ENCODE data around the gene GH2. TPM values are rescaled to one million over a fixed set of nuclear protein-coding genes. Genes with fewer than 3 reads are reported as not detected.

Gene GH2
- total and polyA plus RNA-seq, 2 donors from 2014 or later, result not detected

DNA sequence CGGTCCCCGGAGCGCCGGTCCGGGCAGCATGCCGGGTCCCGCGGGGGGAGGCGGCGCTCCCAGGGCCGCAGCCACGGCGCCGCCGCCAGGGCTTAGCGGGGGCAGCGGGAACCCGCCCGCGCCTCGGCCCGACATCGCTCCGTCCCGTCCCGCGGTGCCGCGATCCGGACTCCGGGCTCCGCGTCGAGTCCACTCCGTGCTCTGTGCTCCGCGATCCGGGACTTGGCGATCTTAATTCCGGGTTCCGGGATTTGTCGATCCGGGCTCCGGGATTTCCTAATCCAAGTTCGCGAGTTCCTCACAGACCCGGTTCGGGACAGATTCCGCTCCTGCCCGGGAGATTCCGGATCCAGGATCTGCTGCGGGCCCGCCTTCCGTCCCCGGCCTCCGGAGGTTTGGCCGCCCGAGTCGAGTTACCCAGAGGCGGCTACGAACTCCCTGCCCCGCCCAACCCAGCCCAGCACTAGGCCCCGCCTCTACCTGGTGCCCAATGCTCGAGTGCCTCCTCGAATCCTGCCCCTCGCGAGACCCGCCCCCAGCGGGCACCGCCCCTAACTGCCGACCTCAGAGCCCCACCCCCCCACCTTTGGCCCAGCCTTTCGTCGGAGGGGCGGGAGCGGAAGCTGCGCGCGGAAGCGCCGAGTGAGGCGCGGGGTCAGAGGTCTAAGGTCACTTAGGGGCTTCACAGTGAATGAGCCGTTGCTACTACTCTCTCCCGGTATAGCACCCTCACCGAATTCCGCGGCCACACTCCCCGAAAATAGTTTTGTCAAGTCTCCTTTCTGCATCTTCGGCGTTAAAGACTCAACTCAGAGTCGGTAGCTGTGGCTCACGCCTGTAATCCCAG is 39.0 kb downstream of the GH2 start, which contains the start of gene SMARCD2:
Gene SMARCD2 (minus strand): TSS at position 146 of the 847 bp plus-strand sequence. CDS start 11 bp downstream, at position 135.
- Histone ChIP-seq H3K9me3 (ENCODE audit: control insufficient read depth in 2 of 3, insufficient read depth in 1 of 3, low read length in 3 of 3) (no peaks in the 10 kb centered on the region), H3K9ac (ENCODE audit: low read length in 3 of 3) (peak within 1 kb of the TSS; percentile 76 to 94 (median 76)), H3K27ac (ENCODE audit: low read depth in 2 of 2, low read length in 2 of 2) (peak within 1 kb of the TSS; percentile 91 to 92), H3K27me3 (ENCODE audit: control insufficient read depth, insufficient read depth, low read length) (no peaks in the 10 kb centered on the region), H3K36me3 (ENCODE audit: control insufficient read depth in 2 of 3, insufficient read depth in 3 of 3, low read length in 3 of 3) (no peaks in the 10 kb centered on the region), H3K4me1 (ENCODE audit: control insufficient read depth in 2 of 3, insufficient read depth in 2 of 3, low read depth in 1 of 3, low read length in 3 of 3) (peaks cover 4 to 32% (median 21%) of the 10 kb centered on the region in 3 donors), H3K4me3 (ENCODE audit: low read length in 3 of 3) (peak within 1 kb of the TSS; percentile 77 to 90 (median 88))
- DNase-seq (peak; percentile 99 to 100 (median 100)), FAIRE-seq (no peak)
- intact Hi-C loops (cut with DNase I), result no loop called here
- TF ChIP-seq, protein P1, sequence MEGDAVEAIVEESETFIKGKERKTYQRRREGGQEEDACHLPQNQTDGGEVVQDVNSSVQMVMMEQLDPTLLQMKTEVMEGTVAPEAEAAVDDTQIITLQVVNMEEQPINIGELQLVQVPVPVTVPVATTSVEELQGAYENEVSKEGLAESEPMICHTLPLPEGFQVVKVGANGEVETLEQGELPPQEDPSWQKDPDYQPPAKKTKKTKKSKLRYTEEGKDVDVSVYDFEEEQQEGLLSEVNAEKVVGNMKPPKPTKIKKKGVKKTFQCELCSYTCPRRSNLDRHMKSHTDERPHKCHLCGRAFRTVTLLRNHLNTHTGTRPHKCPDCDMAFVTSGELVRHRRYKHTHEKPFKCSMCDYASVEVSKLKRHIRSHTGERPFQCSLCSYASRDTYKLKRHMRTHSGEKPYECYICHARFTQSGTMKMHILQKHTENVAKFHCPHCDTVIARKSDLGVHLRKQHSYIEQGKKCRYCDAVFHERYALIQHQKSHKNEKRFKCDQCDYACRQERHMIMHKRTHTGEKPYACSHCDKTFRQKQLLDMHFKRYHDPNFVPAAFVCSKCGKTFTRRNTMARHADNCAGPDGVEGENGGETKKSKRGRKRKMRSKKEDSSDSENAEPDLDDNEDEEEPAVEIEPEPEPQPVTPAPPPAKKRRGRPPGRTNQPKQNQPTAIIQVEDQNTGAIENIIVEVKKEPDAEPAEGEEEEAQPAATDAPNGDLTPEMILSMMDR (IDR thresholded peaks at IDR 0.05; ENCODE audit: borderline replicate concordance, extremely low read depth, insufficient read depth), result peak; percentile 12

- TF ChIP-seq, protein P1 (IDR thresholded peaks at IDR 0.05; ENCODE audit: borderline replicate concordance, extremely low read depth, insufficient read depth), result no peak
- H3K4me3 ChIP-seq (ENCODE audit: low read length in 3 of 3), result peak overlapping the region; percentile 74 to 90 (median 77)
- no peaks in the 10 kb centered on the region for H3K36me3 ChIP-seq (ENCODE audit: control insufficient read depth in 2 of 3, insufficient read depth in 3 of 3, low read length in 3 of 3)
- H3K27ac ChIP-seq (ENCODE audit: low read depth in 2 of 2, low read length in 2 of 2), result peak overlapping the region; percentile 66 to 89
- FAIRE-seq, result no peak
- intact Hi-C loops (cut with DNase I), result no loop called here
- H3K9me3 ChIP-seq (ENCODE audit: control insufficient read depth in 2 of 3, insufficient read depth in 1 of 3, low read length in 3 of 3), result no peaks in the 10 kb centered on the region
- no peaks in the 10 kb centered on the region for H3K27me3 ChIP-seq (ENCODE audit: control insufficient read depth, insufficient read depth, low read length)
- H3K4me1 ChIP-seq (ENCODE audit: control insufficient read depth in 2 of 3, insufficient read depth in 2 of 3, low read depth in 1 of 3, low read length in 3 of 3), result peaks cover 4 to 32% (median 21%) of the 10 kb centered on the region in 3 donors
- DNase-seq, result peak in 4 of 5 donors; percentile 54 to 86 (median 78)
- H3K9ac ChIP-seq (ENCODE audit: low read length in 3 of 3), result peak overlapping the region; percentile 72 to 94 (median 76)
Measured at GRCh38 chr17:63842173-63842539, 39.6 kb downstream of the GH2 start.

DNA sequence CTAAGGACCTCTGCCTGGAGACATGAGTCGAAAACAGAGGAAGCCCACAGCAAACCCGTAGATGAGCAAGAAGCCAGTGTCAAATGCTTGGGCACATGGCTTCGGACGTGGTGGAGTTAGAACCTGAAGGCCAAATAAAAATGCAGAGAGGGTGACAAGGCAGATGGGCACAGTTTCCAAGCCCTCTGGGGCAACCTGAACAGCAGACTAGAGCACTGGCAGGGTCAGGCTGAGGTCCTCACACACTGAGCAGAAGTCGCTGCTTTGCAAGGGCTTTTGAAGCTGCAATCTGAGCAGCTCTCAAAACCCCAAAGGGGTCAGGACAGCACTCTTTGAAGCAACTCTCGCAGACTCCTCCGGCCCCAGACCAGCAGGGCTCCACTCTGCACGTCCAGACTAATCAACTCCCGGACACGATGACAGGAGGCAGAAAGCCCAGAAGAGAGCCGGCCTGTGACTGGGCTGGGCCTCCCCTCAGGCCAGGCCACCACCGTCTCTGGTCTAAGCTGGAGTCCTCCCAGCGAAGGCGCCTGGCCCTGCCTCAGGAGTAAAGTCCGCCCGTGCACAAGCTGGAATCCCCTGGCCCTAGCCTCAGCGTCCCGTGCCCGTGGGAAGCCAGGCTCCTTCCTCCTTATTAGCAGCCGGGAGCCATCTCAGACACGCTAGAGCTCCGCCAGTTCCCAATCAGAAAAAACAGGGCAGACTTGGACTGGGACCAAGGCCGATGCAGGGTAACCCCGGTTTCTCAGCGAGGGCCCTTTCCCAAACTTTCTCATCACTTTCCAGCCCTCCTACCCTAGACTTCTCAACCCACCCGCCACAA is 40.2 kb downstream of the GH2 start:
- no peaks in the 10 kb centered on the region for H3K27me3 ChIP-seq (ENCODE audit: control insufficient read depth, insufficient read depth, low read length)
- intact Hi-C loops (cut with DNase I), result no loop called here
- FAIRE-seq, result no peak

More for the DNA sequence above, 40.2 kb downstream of the GH2 start:
- H3K9ac ChIP-seq (ENCODE audit: low read length in 3 of 3), result peak overlapping the region; percentile 72 to 94 (median 76)
- H3K4me1 ChIP-seq (ENCODE audit: control insufficient read depth in 2 of 3, insufficient read depth in 2 of 3, low read depth in 1 of 3, low read length in 3 of 3), result peaks cover 4 to 32% (median 21%) of the 10 kb centered on the region in 3 donors
- TF ChIP-seq, protein P1 (IDR thresholded peaks at IDR 0.05; ENCODE audit: borderline replicate concordance, extremely low read depth, insufficient read depth), result no peak
- H3K36me3 ChIP-seq (ENCODE audit: control insufficient read depth in 2 of 3, insufficient read depth in 3 of 3, low read length in 3 of 3), result peaks cover 0 to 3% (median 0%) of the 10 kb centered on the region in 3 donors
- peak overlapping the region; percentile 66 to 89 for H3K27ac ChIP-seq (ENCODE audit: low read depth in 2 of 2, low read length in 2 of 2)
- no peaks in the 10 kb centered on the region for H3K9me3 ChIP-seq (ENCODE audit: control insufficient read depth in 2 of 3, insufficient read depth in 1 of 3, low read length in 3 of 3)
- peak; percentile 51 to 83 (median 74) for DNase-seq
- H3K4me3 ChIP-seq (ENCODE audit: low read length in 3 of 3), result peak overlapping the region; percentile 74 to 90 (median 77)
